GM21723 (cell line): Measurements from ENCODE around the gene PLEKHH1.
A peak's percentile ranks its signal among the peaks of the same experiment; 100 is the strongest.

Source experiments
- ATAC-seq: cut with Tn5 transposase; IDR thresholded peaks from one replicate; pipeline ENCODE4 v1.9.1; 2021; ENCODE audit warnings: mild to moderate bottlenecking, moderate library complexity; ENCODE audit not compliant: unreplicated experiment

The PLEKHH1 gene

DNA sequence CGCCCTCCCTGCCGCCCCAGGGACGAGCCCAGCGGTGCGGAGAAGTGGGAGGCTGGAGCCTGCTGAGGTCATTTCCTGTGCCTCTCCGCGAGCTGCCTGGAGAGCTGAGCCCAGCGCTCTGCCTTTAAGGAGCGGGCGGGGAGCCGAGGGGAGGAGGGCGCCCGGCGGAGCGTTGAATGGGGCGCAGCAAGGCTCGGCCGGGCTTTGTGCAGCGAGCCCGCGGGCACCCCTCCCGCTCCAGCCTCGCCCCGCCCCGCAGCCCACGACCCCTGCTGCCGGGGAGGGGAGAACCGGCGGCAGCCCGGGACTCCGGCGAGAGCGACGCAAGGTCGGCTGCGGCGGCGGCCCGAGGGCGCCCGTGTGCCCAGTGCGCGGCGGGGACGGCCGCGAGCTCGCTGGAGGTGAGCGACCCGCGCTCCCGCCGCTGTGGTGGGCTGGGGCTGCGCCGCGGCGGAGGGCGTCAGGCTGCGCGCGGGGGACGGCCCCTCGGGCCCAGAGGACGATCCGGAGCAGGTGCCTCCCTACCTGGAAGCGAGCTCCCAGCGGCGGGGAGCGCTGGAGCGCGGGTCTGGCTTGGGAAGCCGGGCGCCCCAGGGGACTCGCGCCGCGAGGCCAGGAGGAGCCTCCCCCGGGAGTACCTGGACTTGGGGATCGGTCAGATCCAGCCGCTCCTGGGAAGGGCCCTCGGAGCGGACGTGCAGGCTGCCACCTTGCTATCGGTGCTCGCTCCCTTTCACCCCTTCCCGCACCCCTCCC lies at the start of gene PLEKHH1:
Gene PLEKHH1, plus strand, starts transcription at position 293 of the 756 bp plus-strand sequence. CDS start 8,578 bp downstream, outside the sequence.
- no peak for ATAC-seq

DNA sequence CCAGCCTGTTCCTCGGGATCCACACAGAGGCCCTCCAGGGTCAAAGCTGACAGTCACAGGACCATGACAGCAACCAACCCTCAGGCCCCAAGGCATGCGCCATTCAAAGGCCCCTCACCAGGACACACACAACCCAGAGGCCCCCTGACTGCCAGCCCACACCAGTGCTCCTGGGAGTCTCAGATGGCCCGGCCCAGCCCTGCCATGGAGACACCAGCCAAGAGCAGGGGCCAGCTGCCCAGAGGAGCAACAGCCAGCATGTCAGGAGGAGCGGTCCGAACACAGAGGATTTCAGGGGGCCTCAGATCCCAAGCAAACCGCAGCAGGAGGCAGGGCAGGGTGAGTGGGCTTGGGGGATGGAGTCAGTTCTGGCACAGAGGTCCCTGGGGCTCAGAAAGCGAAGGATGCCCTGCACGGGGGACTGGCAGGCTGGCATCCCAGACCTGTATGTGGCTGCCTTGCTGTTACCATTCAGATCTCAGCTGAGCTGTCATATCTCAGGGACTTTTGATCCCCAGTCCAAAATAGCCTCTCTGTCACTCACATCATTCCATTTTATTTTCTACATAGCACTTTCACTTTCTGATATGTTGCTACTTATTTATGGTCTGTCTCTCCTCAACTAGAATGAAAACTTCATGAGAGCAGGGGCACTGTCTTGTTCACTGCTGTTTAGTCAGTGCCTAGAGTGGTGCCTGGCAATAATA lies 49.4 kb upstream of the PLEKHH1 start:
- ATAC-seq: no peak

DNA sequence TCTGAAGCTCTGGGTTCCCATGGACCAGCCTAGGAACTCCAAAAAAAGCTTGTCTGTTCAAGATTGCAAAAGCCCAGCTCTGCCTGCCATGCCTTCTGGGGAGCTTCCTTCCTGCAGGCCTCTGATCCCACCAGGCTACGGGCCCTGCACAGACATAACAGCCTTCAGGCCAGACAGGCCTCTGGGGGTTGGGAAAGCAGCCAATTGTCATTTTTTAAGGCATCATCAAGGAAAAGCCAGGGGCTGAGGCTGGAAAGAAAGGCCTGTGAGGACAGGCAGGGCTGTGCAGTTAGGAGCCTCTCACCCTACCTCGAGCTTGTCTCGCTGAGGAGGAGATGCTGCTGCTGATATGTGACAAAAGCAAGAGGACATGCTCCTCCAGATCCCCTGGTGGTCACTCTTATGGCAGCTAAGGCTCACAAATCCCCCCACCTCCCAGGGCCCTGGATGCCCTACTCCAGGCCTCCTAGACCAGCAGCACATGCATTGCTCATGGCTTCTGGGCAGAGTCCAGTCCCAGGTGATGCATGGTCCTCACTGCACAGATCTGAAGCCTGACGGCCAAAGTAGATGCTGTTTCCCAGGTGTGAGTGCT lies 47.5 kb upstream of the PLEKHH1 start:
- no peak for ATAC-seq

DNA sequence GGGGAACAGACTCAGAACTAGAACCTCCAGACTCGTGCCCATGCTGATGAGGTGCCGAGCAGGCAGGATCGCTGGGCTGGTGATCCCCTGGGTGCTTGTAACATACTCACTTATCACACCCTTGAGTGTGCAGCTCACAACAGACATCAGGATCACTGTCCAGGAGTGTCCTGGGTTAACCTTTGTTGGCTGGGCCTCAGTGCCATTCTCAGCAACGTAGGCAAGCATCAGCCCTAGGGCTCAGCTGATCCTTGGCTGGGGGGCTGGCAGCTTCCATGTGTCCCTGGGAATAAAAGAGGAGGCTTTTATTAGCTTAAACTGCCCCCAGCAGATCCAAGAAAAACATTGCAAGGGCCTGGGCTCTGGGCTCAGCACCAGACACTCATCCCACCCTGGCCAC lies 46.2 kb upstream of the PLEKHH1 start:
- ATAC-seq: no peak

DNA sequence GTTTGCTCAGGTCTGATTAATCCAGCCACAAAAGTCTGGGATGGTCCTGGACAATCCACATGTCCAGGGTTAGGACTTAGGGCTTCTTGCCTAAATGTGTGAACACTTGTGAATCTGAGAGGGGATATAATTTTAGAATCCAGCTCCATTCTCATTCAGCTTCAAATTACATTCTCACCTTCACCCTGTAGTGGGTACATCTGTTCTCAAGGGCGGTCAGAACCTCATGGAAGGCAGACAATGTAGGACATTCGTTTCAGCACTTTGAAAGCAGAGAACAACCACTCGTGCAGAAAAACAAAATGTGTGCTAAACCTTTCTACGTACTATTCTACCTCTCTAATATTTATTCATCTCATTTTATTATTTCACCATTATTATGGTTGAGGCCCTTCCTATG lies 45.8 kb upstream of the PLEKHH1 start:
- ATAC-seq: no peak

DNA sequence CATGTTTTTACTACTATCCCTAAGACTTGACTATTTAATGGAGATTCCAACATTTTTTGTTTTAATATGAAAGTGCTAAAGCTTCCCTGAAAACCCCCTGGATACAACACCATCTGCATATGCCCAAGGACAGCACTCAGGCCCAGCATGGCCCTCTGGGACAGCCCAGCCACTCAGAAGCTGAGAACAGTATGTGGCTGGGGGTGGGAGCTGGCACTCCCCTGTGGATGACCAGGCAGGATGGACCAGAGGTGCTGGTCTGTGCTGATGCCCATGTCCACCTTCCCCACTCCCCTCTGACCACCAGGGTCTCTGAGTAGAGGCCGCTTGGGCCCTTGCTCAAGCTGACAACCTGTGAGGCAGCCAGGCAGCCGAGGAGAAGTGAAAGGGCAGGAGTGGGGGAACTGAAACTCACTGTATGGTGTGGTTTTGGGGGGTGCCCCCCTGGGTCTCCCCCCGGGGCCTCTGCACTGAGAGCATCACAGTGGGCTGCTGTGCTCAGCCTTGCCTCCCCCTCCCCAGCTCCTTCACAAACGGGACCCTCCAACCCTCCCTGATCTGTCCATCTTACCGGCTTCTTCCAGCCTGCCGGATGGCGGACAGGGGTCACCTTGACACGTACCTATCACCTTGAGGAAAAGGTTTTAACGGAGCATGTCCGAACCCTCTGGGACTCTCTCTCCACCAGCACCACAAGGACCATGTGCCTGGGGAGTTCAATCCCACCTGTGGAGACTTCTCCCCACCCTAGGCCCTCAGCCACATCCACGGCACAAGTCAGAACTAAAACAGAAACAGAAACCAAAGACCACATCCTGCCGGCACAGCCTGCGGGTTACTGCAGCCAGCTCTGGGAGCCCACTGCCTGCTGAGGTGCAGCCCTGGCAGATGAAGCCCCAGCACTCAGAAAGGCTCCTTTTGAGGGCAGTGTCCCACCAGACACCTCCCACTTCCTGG lies 44.9 kb upstream of the PLEKHH1 start, which contains the start of gene TMEM229B:
Gene TMEM229B, minus strand, starts transcription at position 785 of the 957 bp plus-strand sequence. CDS start 14,798 bp downstream, outside the sequence.
- ATAC-seq: peak; percentile 90

DNA sequence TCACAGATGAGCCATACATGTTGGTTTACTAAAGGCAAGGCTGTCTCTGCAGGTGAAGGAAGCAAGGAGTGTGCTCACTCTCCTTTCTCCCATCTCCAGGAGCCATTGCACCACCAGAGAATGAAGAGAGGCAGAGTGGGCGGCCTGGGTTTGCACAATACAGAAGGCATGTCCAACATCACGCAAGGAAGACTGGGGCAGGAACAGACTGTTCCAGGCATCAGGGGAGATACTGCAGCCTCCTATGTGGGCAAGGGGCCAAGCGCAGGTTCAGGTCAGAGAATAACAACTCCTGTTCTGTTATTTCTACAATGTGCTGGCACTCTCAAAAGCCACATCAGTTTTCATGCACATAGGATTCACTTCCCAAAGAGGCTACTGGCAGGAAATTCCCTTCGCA lies 42.9 kb upstream of the PLEKHH1 start:
- no peak for ATAC-seq

- no peak for ATAC-seq
Measured at GRCh38 chr14:67491285-67491684, 41.8 kb upstream of the PLEKHH1 start.

- ATAC-seq: no peak
Measured at GRCh38 chr14:67491741-67492507, 41.2 kb upstream of the PLEKHH1 start.

DNA sequence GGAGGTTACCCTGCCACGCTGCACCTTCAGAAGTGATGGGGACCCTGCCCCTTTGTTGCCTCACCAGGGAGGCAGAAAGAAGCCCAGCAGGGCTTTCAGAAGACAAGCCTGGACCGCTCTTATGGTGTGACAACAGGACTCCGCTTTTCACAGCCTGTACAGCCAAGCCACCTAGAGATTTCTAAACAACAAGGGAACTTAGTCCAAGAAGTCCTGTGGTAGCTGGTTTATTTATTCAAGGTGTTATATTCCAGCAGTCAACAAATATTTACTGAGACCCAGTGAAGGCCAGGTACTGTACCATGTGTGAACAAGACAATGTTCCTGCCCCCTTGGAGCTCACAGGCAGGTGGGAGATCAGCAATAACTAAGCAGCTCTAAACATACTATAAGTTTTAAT lies 40.6 kb upstream of the PLEKHH1 start:
- ATAC-seq: no peak

DNA sequence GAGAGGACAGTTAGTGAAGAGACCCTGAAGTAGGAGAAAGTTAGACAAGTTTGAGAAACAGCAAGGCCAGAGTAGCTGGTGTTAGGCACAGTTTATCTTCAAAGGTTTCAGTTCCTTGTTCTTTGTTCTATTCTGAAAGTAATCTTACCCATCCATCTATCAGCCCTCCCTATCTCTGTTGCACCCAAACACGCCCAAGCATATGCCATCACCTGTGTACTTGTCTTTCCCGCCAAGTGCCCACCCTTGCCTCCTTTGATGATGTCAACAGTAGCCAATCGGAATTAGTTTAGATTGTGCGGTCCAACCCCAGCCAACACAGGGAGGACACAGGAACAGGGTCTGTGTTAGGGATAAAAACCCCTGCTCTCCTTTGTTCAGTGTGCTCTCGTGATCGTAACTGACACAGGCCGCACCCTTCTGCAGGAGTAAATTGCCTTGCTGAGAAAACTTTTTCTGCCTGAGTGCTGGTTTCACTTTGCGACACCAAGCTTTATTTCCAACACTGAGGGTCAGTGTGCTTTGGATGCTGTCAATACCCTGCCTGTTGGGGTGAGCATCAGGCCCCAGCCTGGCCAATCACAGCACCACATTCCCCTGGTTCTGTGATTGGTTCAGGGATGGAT lies 39.9 kb upstream of the PLEKHH1 start:
- peak; percentile 30 for ATAC-seq

GRCh38 chr14:67495827-67496226 lies 37.3 kb upstream of the PLEKHH1 start:
- ATAC-seq: no peak

- ATAC-seq: no peak
Measured at GRCh38 chr14:67497216-67497615, 35.9 kb upstream of the PLEKHH1 start.

- no peak for ATAC-seq
Measured at GRCh38 chr14:67497716-67498115, 35.4 kb upstream of the PLEKHH1 start.

DNA sequence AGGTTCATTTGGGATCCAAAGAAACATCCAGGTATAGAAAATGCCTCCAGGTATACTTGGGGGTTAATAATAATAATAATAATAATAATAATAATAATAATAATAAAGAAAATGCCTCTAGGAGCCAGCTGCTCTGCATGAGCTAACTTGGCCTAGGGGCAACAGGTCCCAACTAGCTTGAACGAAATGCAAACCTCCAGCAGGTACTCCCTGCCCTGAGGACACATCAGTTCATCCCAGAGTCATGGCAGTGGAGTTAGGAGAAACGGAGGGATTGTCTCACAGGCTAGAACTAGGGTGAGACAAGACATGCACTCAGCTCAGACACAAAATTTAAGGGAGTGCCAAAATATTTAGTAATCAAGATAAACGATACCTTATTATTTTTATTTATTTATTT lies 32.1 kb upstream of the PLEKHH1 start:
- ATAC-seq: no peak

GRCh38 chr14:67501670-67502069 lies 31.4 kb upstream of the PLEKHH1 start:
- ATAC-seq: no peak

DNA sequence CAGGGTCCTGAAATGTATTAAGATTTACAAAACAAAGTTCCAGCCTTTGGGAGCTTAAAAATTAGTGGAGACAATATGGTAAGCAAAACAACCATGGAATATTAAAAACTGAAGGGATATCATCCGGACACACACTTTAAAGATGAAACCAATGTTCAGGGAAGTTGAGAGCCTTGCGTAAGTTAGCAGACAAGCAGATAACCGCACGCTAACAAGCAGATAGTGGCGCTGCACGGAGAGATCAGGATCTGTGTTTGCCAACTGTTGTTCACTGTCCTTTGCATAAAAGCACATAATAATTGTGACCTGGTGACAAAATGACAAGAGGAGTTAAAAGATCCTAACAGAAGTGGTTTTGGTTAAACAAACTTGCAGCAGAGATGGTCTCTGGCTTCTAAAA lies 30.2 kb upstream of the PLEKHH1 start:
- ATAC-seq: no peak

GRCh38 chr14:67503331-67503730 lies 29.8 kb upstream of the PLEKHH1 start:
- no peak for ATAC-seq

- ATAC-seq: no peak
Measured at GRCh38 chr14:67505254-67505653, 27.8 kb upstream of the PLEKHH1 start.

- no peak for ATAC-seq
Measured at GRCh38 chr14:67508956-67509355, 24.1 kb upstream of the PLEKHH1 start.
